Measurements from ENCODE around the gene RUBCNL.

The RUBCNL gene

GRCh38 chr13:46303742-46304385 lies 83.2 kb downstream of the RUBCNL start:
- no peak for DNase-seq

GRCh38 chr13:46297361-46297811 lies 89.7 kb downstream of the RUBCNL start:
- no peak for DNase-seq

GRCh38 chr13:46296921-46297320 lies 90.1 kb downstream of the RUBCNL start:
- no peak for DNase-seq

GRCh38 chr13:46296115-46296822 lies 90.8 kb downstream of the RUBCNL start:
- no peak for DNase-seq

GRCh38 chr13:46295491-46296114 lies 91.4 kb downstream of the RUBCNL start:
- no peak for DNase-seq

GRCh38 chr13:46293436-46293835 lies 93.6 kb downstream of the RUBCNL start:
- DNase-seq, result no peak

All from NCI-H510A treated with DMSO at 0.1 percent for 48 hours (cell line).